Esophagus squamous epithelium (tissue), 5 donors: ENCODE data around the gene CNPY1. TPM values are rescaled to one million over a fixed set of nuclear protein-coding genes. Genes with fewer than 3 reads are reported as not detected.

ENCODE experiments used
- DNase-seq: peaks from one replicate; lab custom pipeline; 2025; lab: John Stamatoyannopoulos, UW
- H3K27ac ChIP-seq, 4 donors: fragments of 200-600 bp; sonication (generic); one replicate each; pipeline ENCODE4 v1.5.1; 2016 to 2019; ENCODE audit warnings: mild to moderate bottlenecking in 1 of 4
- H3K27me3 ChIP-seq, 4 donors: fragments of 200-600 bp; sonication (generic); 1 replicate in 3 of 4; 2 replicates in 1 of 4; pipeline versions ENCODE4 v1.5.1 to v1.6.0; 2017 to 2021; ENCODE audit warnings: antibody characterized with exemption in 1 of 4
- H3K36me3 ChIP-seq, 3 donors: fragments of 200-600 bp; sonication (generic); one replicate each; pipeline ENCODE4 v1.5.1; 2016 to 2019
- H3K4me1 ChIP-seq, 3 donors: fragments of 200-600 bp; sonication (generic); one replicate each; pipeline ENCODE4 v1.5.1; 2017 to 2019
- H3K4me3 ChIP-seq, 4 donors: fragments of 200-600 bp; sonication (generic); 1 replicate in 3 of 4; 2 replicates in 1 of 4; pipeline ENCODE4 v1.5.1; 2016 to 2019; ENCODE audit warnings: mild to moderate bottlenecking in 2 of 4, moderate library complexity in 1 of 4
- H3K9me3 ChIP-seq, 3 donors: fragments of 200-600 bp; sonication (generic); one replicate each; pipeline ENCODE4 v1.5.1; 2016 to 2019
- POLR2A ChIP-seq, 4 donors: fragments of 450-650 bp; IDR thresholded peaks; one replicate each; pipeline ENCODE4 v1.6.1; 2017; ENCODE audit warnings: antibody characterized with exemption in 4 of 4, mild to moderate bottlenecking in 4 of 4, moderate library complexity in 3 of 4
- WGBS, 2 donors: methylation state at CpG; one replicate each; pipeline ENCODE4 v1.1.5; 2018; 5-methylcytosine and 5-hydroxymethylcytosine counted together
- intact Hi-C: fragments of 100-400 bp; cut with DNase I; formaldehyde crosslinking; loops from one replicate; pipeline ENCODE4 v1.15.0; 2022
- total RNA-seq, 4 donors: library from RNA; depleted of rRNA; stranded (reverse); fragments of >200 nt; gene quantifications; one replicate each; pipeline ENCODE4 v1.1.0, GENCODE V29; 2016
- TF ChIP-seq, protein P1 (sequence below), 6 experiments: fragments of 450-650 bp in 4 of 6; fragments of 200-600 bp in 2 of 6; sonication (generic) in 2 of 6; IDR thresholded peaks; one replicate each; pipeline ENCODE4 v1.5.1; 2016 to 2019; ENCODE audit warnings: antibody characterized with exemption in 6 of 6, mild to moderate bottlenecking in 4 of 6, moderate library complexity in 4 of 6
- donor health status: DM: yes; HTN: yes; CAD: no.

The CNPY1 gene
- total RNA-seq, 4 donors from 2014 or later: not detected

DNA sequence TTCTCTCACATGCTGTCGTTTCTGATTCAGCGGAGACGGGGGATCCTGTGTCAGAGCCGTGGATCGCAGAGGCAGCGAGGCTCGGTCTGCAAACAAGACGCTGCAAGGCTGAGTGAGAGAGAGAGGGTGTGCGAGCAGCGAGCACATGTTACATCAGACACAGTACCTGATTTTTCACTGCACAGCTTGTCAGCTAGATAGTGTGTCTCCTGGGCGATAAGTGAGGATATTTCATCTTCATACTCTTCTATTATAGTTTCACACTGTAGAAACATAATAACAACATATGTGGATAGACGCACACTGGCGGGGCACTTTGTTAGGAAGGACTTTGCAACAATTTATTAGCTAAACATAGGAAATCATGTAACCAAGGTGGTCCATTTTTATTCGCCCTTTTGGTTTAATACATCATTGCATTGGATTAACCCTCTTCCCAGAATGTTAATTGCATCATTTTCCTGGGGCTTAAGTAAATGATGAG lies 39.5 kb downstream of the CNPY1 start:
- DNase-seq: no peak
- Histone ChIP-seq H3K27ac (no peak overlapping the region), H3K4me1 (peaks cover 0 to 10% (median 4%) of the 10 kb centered on the region in 3 donors), H3K9me3 (no peaks in the 10 kb centered on the region), H3K27me3 (peaks cover 10 to 100% (median 28%) of the 10 kb centered on the region in 4 donors), H3K4me3 (no peak overlapping the region), H3K36me3 (no peaks in the 10 kb centered on the region)
- intact Hi-C loops: no loop called here
- 13% methylated on average over 14 of the region's 14 CpGs for WGBS, 2 donors
- TF ChIP-seq, protein P1, sequence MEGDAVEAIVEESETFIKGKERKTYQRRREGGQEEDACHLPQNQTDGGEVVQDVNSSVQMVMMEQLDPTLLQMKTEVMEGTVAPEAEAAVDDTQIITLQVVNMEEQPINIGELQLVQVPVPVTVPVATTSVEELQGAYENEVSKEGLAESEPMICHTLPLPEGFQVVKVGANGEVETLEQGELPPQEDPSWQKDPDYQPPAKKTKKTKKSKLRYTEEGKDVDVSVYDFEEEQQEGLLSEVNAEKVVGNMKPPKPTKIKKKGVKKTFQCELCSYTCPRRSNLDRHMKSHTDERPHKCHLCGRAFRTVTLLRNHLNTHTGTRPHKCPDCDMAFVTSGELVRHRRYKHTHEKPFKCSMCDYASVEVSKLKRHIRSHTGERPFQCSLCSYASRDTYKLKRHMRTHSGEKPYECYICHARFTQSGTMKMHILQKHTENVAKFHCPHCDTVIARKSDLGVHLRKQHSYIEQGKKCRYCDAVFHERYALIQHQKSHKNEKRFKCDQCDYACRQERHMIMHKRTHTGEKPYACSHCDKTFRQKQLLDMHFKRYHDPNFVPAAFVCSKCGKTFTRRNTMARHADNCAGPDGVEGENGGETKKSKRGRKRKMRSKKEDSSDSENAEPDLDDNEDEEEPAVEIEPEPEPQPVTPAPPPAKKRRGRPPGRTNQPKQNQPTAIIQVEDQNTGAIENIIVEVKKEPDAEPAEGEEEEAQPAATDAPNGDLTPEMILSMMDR (IDR thresholded peaks at IDR 0.05): no peak
- TF ChIP-seq POLR2A (IDR thresholded peaks at IDR 0.05): no peak

- DNase-seq: no peak
- Histone ChIP-seq H3K27me3 (peaks cover 10 to 100% (median 23%) of the 10 kb centered on the region in 4 donors), H3K36me3 (no peaks in the 10 kb centered on the region), H3K4me1 (peaks cover 0 to 10% (median 4%) of the 10 kb centered on the region in 3 donors), H3K27ac (no peak overlapping the region), H3K4me3 (no peak overlapping the region), H3K9me3 (no peaks in the 10 kb centered on the region)
- intact Hi-C loops: no loop called here
- WGBS, 2 donors: 34 to 42% methylated on average over 3 of the region's 3 CpGs
- TF ChIP-seq, protein P1 (IDR thresholded peaks at IDR 0.05): no peak
- no peak for TF ChIP-seq POLR2A (IDR thresholded peaks at IDR 0.05)
Observed at GRCh38 chr7:155505422-155505793, 41.0 kb downstream of the CNPY1 start.

GRCh38 chr7:155497149-155497901 lies 49.0 kb downstream of the CNPY1 start:
- H3K36me3 ChIP-seq: no peaks in the 10 kb centered on the region
- H3K27me3 ChIP-seq: peaks cover 0 to 95% (median 0%) of the 10 kb centered on the region in 4 donors
- no peaks in the 10 kb centered on the region for H3K4me1 ChIP-seq
- no peaks in the 10 kb centered on the region for H3K9me3 ChIP-seq
- H3K27ac ChIP-seq: no peak overlapping the region
- H3K4me3 ChIP-seq: no peak overlapping the region
- no peak for TF ChIP-seq POLR2A (IDR thresholded peaks at IDR 0.05)
- TF ChIP-seq, protein P1 (IDR thresholded peaks at IDR 0.05): no peak
- no peak for DNase-seq
- intact Hi-C loops: no loop called here
- 50 to 69% methylated on average over 2 to 6 of the region's 26 CpGs for WGBS, 2 donors

GRCh38 chr7:155496267-155497005 lies 49.9 kb downstream of the CNPY1 start:
- Histone ChIP-seq H3K27ac (no peak overlapping the region), H3K27me3 (peaks cover 0 to 95% (median 0%) of the 10 kb centered on the region in 4 donors), H3K36me3 (no peaks in the 10 kb centered on the region), H3K4me1 (peaks cover 0 to 1% (median 0%) of the 10 kb centered on the region in 3 donors), H3K4me3 (no peak overlapping the region), H3K9me3 (no peaks in the 10 kb centered on the region)
- WGBS, 2 donors: 83% methylated on average over 4 to 16 of the region's 23 CpGs
- no peak for DNase-seq
- intact Hi-C loops: no loop called here
- TF ChIP-seq, protein P1 (IDR thresholded peaks at IDR 0.05): no peak
- no peak for TF ChIP-seq POLR2A (IDR thresholded peaks at IDR 0.05)
